Activated CD4-positive, alpha-beta memory T cell treated with anti-CD3 and anti-CD28 coated beads, Interleukin-2, amount 10 ng/mL, durations not matched to agents 7 days and 5 days (primary cell): Measurements from ENCODE around the gene CCNQ. TPM values are rescaled to one million over a fixed set of nuclear protein-coding genes. Genes with fewer than 3 reads are reported as not detected.
A peak's percentile ranks its signal among the peaks of the same experiment; 100 is the strongest.

Experiments
- CTCF ChIA-PET: fragments of 350-600 bp; sonication (Branson Sonifier 250); formaldehyde crosslinking; loops from one replicate; lab custom pipeline; 2021; ENCODE audit warnings: antibody characterized with exemption, inconsistent platforms; lab: Charles Lee
- POLR2A ChIA-PET: fragments of 350-600 bp; sonication (Branson Sonifier 250); formaldehyde crosslinking; loops from one replicate; lab custom pipeline; 2021; ENCODE audit warnings: antibody characterized with exemption; lab: Charles Lee
- DNase-seq: peaks from one replicate; pipeline ENCODE4 v3.0.0-alpha.2; 2020
- H3K27ac Mint-ChIP-seq: one replicate; pipeline ENCODE4 v1.8.0; 2021; ENCODE audit warnings: mild to moderate bottlenecking, mixed read lengths
- H3K27me3 Mint-ChIP-seq: one replicate; pipeline ENCODE4 v1.8.0; 2021; ENCODE audit warnings: mixed read lengths
- H3K36me3 Mint-ChIP-seq: one replicate; pipeline ENCODE4 v1.8.0; 2021; ENCODE audit warnings: low read depth, mixed read lengths
- H3K4me1 Mint-ChIP-seq: one replicate; pipeline ENCODE4 v1.8.0; 2021; ENCODE audit warnings: mixed read lengths
- H3K4me3 Mint-ChIP-seq: one replicate; pipeline ENCODE4 v1.8.0; 2021; ENCODE audit warnings: mild to moderate bottlenecking, mixed read lengths
- H3K9me3 Mint-ChIP-seq: one replicate; pipeline ENCODE4 v1.8.0; 2021; ENCODE audit warnings: mixed read lengths
- total RNA-seq, 2 experiments: library from RNA; stranded (reverse); gene quantifications; one replicate each; pipeline ENCODE4 v1.2.3, GENCODE V29; 2021

Gene CCNQ
- total RNA-seq, 2 experiments from 2014 or later: 21.1 to 21.8 TPM

DNA sequence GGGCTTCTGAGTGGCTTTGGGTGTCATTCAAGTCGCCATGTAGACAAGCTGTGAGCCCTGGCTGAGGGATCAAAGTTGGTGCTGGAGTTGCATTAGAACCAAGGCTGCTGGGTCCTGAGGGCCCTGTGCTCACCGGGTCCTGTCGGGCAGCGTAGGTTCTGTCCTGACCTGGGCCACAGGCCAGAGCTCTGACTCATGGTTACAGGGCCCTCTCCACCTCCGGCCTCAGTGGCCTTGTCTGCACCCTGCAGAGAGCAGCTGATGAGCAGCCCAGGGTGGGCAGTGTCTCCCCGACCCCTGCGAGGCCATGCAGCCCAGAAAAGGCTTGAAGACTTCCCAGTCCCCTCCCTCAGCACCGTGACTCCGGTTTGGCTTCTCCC is 59.0 kb downstream of the CCNQ start:
- POLR2A ChIA-PET: no interaction called here
- DNase-seq: no peak
- Mint-ChIP-seq H3K4me3 (no peak overlapping the region), H3K4me1 (no peaks in the 10 kb centered on the region), H3K27me3 (no peaks in the 10 kb centered on the region), H3K36me3 (no peaks in the 10 kb centered on the region), H3K9me3 (no peaks in the 10 kb centered on the region), H3K27ac (no peak overlapping the region)
- CTCF ChIA-PET: interaction anchor here (0.6 to 2.8 kb wide), 10 partner anchors 11 to 598 kb away, joined by 3 to 38 read pairs (median 5); partner anchors contain the start of gene HAUS7

DNA sequence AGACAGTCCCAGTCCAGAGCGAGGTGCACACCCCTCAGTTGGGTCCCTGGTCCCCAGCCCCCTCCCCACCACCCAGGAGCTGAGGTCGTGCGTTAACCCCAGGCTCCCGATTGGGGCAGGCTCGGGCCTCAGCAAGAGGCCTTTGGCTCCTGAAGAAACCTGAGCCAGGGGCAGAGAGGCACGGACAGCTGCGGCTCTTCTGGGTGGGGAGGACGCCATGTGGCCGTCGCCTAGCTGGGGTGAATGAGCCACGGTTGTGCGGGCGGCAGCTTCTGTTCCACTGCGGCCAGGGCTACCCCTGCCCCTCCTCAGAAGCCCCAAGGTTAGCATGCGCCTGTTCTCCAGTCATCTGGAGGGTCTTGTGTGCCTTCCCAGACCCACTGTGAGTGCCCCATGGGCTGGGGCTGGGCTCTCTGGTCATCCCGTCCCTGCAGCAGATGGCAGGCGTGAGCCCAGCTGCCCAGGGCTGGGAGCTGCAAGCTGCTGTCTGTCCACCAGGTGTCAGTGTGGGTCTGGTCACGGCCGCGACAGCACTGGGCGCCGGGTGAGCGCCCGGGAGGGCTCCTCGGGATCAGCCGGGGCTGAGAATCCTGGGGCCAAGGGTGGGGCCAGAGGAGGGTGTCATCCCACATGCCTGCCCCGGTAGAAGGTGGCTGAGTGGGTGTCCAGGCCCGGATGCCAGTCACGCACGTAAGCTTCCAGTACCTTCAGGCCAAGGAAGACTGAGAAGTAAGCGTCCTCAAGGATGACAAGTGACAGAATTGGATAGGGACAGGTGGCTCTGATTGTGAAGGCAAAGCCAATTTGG is 59.6 kb downstream of the CCNQ start:
- peak; percentile 60 for DNase-seq
- POLR2A ChIA-PET: no interaction called here
- no peaks in the 10 kb centered on the region for H3K4me1 Mint-ChIP-seq
- no peaks in the 10 kb centered on the region for H3K9me3 Mint-ChIP-seq
- no peak overlapping the region for H3K4me3 Mint-ChIP-seq
- H3K36me3 Mint-ChIP-seq: no peaks in the 10 kb centered on the region
- CTCF ChIA-PET: interaction anchor here (0.6 to 2.8 kb wide), 15 partner anchors 11 to 597 kb away, joined by 3 to 38 read pairs (median 3); partner anchors contain the start of gene HAUS7
- no peaks in the 10 kb centered on the region for H3K27me3 Mint-ChIP-seq
- no peak overlapping the region for H3K27ac Mint-ChIP-seq

DNA sequence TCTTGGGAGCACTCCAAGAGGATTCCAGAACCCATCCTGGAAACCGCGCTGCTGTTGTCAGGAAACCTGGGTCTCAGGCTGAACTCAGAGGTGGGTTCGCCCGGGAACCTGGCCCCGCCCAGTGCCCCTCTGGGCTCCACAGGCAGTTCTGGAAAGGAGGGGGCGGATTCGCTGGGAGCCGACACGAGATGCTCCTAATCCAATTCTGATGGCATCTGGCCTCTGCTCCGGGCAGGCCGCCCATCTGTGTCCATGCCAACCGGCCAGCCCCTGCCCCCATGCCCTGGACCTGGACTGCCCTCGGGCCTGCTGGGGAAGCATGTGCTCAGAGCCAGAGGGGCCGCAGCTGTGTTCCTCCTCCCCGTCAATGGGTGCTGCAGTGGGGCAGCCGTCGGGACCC is 60.5 kb downstream of the CCNQ start:
- H3K36me3 Mint-ChIP-seq: no peaks in the 10 kb centered on the region
- H3K27ac Mint-ChIP-seq: no peak overlapping the region
- CTCF ChIA-PET: interaction anchor here (0.7 to 2.8 kb wide), 6 partner anchors 77 to 129 kb away, joined by 3 to 38 read pairs (median 5); no protein-coding TSS in a partner anchor
- DNase-seq: no peak
- no peaks in the 10 kb centered on the region for H3K4me1 Mint-ChIP-seq
- H3K9me3 Mint-ChIP-seq: no peaks in the 10 kb centered on the region
- POLR2A ChIA-PET: no interaction called here
- no peak overlapping the region for H3K4me3 Mint-ChIP-seq
- no peaks in the 10 kb centered on the region for H3K27me3 Mint-ChIP-seq

Other genes with a start within 250 kb of the CCNQ start
- gene PNMA6E, start 197.8 kb downstream of the CCNQ start, total RNA-seq: not detected
- 1 to 10 TPM; 1.7 to 1.9 TPM for gene ZFP92, start 187.7 kb downstream of the CCNQ start, total RNA-seq
- gene TREX2, start 153.1 kb downstream of the CCNQ start, total RNA-seq: 1 to 10 TPM; 1.1 to 1.8 TPM
- 10 to 100 TPM; 33.8 to 40.5 TPM for gene HAUS7, start 128.6 kb downstream of the CCNQ start, total RNA-seq
- not detected for gene BGN, start 104.2 kb downstream of the CCNQ start, total RNA-seq
- not detected for gene ATP2B3, start 81.5 kb downstream of the CCNQ start, total RNA-seq
- gene DUSP9, start 48.1 kb upstream of the CCNQ start, total RNA-seq: not detected
- under 1 TPM; 0.60 to 0.96 TPM for gene PNCK, start 74.7 kb upstream of the CCNQ start, total RNA-seq
- gene SLC6A8, start 88.8 kb upstream of the CCNQ start, total RNA-seq: 1 to 10 TPM; 2.9 to 3.0 TPM
- gene BCAP31, start 125.2 kb upstream of the CCNQ start, total RNA-seq: 100 to 1,000 TPM; 162 TPM
- 10 to 100 TPM; 16.5 to 17.6 TPM for gene ABCD1, start 125.7 kb upstream of the CCNQ start, total RNA-seq
- gene PLXNB3, start 165.1 kb upstream of the CCNQ start, total RNA-seq: under 1 TPM; 0.18 to 0.58 TPM
- gene SRPK3, start 181.9 kb upstream of the CCNQ start, total RNA-seq: not detected
- 10 to 100 TPM; 62.4 to 64.8 TPM for gene IDH3G, start 195.2 kb upstream of the CCNQ start, total RNA-seq
- gene SSR4, start 195.5 kb upstream of the CCNQ start, total RNA-seq: 100 to 1,000 TPM; 247 to 250 TPM
- gene PDZD4, start 231.4 kb upstream of the CCNQ start, total RNA-seq: 1 to 10 TPM in 1 of 2 experiments, under 1 TPM in 1; 0.88 to 1.1 TPM